Activated CD4-positive, CD25-positive, alpha-beta regulatory T cell treated with anti-CD3 and anti-CD28 coated beads, Interleukin-2, amount 50 U/mL, for 16 hours (primary cell): ENCODE data around the gene TMEM221.

Experiments
- DNase-seq: peaks from one replicate; pipeline ENCODE4 v3.0.0-alpha.2; 2020; ENCODE audit warnings: low read depth, low spot score

Gene TMEM221

GRCh38 chr19:17405250-17406045 lies 43.0 kb downstream of the TMEM221 start, which contains the start of gene BST2:
Gene BST2, minus strand, starts transcription at chr19:17405630. Its CDS starts 55 bp downstream, at chr19:17405575.
- no peak for DNase-seq

- no peak for DNase-seq
Observed at GRCh38 chr19:17404621-17405249, 43.7 kb downstream of the TMEM221 start.

GRCh38 chr19:17404015-17404414 lies 44.5 kb downstream of the TMEM221 start:
- DNase-seq, result no peak

- DNase-seq, result no peak
Observed at GRCh38 chr19:17402982-17403855, 45.2 kb downstream of the TMEM221 start.

- no peak for DNase-seq
Observed at GRCh38 chr19:17401628-17402027, 46.8 kb downstream of the TMEM221 start.

GRCh38 chr19:17398902-17399527 lies 49.5 kb downstream of the TMEM221 start:
- no peak for DNase-seq

- DNase-seq, result peak; percentile 42
Observed at GRCh38 chr19:17394891-17395415, 53.5 kb downstream of the TMEM221 start.

GRCh38 chr19:17393914-17394313 lies 54.6 kb downstream of the TMEM221 start, which contains the start of gene CCDC194:
Gene CCDC194, minus strand, starts transcription at chr19:17394196. Its CDS starts 38 bp downstream, at chr19:17394158.
- no peak for DNase-seq

GRCh38 chr19:17393002-17393401 lies 55.5 kb downstream of the TMEM221 start:
- no peak for DNase-seq

GRCh38 chr19:17391371-17392151 lies 56.9 kb downstream of the TMEM221 start:
- DNase-seq, result no peak

- DNase-seq, result peak; percentile 68
Observed at GRCh38 chr19:17390665-17391370, 57.6 kb downstream of the TMEM221 start.

- no peak for DNase-seq
Observed at GRCh38 chr19:17389957-17390664, 58.4 kb downstream of the TMEM221 start.

- DNase-seq, result no peak
Observed at GRCh38 chr19:17389288-17389687, 59.2 kb downstream of the TMEM221 start.

- DNase-seq, result no peak
Observed at GRCh38 chr19:17385878-17386611, 62.4 kb downstream of the TMEM221 start.
